H9 (cell line): ENCODE data around the gene ME3. TPM values are rescaled to one million over a fixed set of nuclear protein-coding genes. Genes with fewer than 3 reads are reported as not detected.

Experiments
- DNase-seq: peaks from one replicate; pipeline ENCODE4 v3.0.0-alpha.2; 2017
- H2AFZ ChIP-seq: one replicate; pipeline ENCODE4 v1.6.1; 2013; ENCODE audit warnings: mild to moderate bottlenecking, low read length, control low read depth, moderate library complexity
- H2AK5ac ChIP-seq: 2 replicates; pipeline ENCODE4 v1.6.1; 2013; ENCODE audit warnings: low read length, control low read depth, mixed read lengths; ENCODE audit not compliant: insufficient read length
- H2BK120ac ChIP-seq: one replicate; pipeline ENCODE4 v1.6.1; 2013; ENCODE audit warnings: low read depth, mild to moderate bottlenecking, low read length, control low read depth, inconsistent platforms; ENCODE audit not compliant: poor library complexity, severe bottlenecking
- H2BK12ac ChIP-seq: 2 replicates; pipeline ENCODE4 v1.6.1; 2013; ENCODE audit warnings: low read length, control low read depth, mixed read lengths, low read depth; ENCODE audit not compliant: insufficient read length
- H2BK15ac ChIP-seq: 2 replicates; pipeline ENCODE4 v1.6.1; 2013; ENCODE audit warnings: low read depth, low read length, control low read depth
- H2BK20ac ChIP-seq: one replicate; pipeline ENCODE4 v1.6.1; 2013; ENCODE audit warnings: low read depth, mild to moderate bottlenecking, low read length, control low read depth, inconsistent platforms; ENCODE audit not compliant: poor library complexity, severe bottlenecking
- H2BK5ac ChIP-seq: 2 replicates; pipeline ENCODE4 v1.6.1; 2013; ENCODE audit warnings: low read length, control low read depth, mixed read lengths; ENCODE audit not compliant: insufficient read length
- H3K14ac ChIP-seq: 2 replicates; pipeline ENCODE4 v1.6.1; 2013; ENCODE audit warnings: low read length, control low read depth; ENCODE audit not compliant: insufficient read depth
- H3K18ac ChIP-seq: 2 replicates; pipeline ENCODE4 v1.6.1; 2013; ENCODE audit warnings: low read depth, mild to moderate bottlenecking, mixed read lengths, low read length, control low read depth; ENCODE audit not compliant: insufficient read length
- H3K23ac ChIP-seq: 2 replicates; pipeline ENCODE4 v1.6.1; 2013; ENCODE audit warnings: low read length, control low read depth, mixed read lengths, low read depth; ENCODE audit not compliant: insufficient read length
- H3K23me2 ChIP-seq: 2 replicates; pipeline ENCODE4 v1.6.1; 2013; ENCODE audit warnings: low read depth, mild to moderate bottlenecking, mixed read lengths, low read length, control low read depth; ENCODE audit not compliant: insufficient read length, poor library complexity, severe bottlenecking
- H3K27ac ChIP-seq: 2 replicates; pipeline ENCODE4 v1.5.1; 2013; ENCODE audit warnings: low read length, control low read depth, mixed read lengths, low read depth; ENCODE audit not compliant: insufficient read length
- H3K27me3 ChIP-seq: 2 replicates; pipeline ENCODE4 v1.6.1; 2013; ENCODE audit warnings: low read length, control low read depth, inconsistent platforms; ENCODE audit not compliant: insufficient read depth
- H3K4ac ChIP-seq: 2 replicates; pipeline ENCODE4 v1.6.1; 2013; ENCODE audit warnings: low read depth, mild to moderate bottlenecking, control low read depth, inconsistent platforms, low read length, moderate library complexity
- H3K4me1 ChIP-seq: 2 replicates; pipeline ENCODE4 v1.6.1; 2013; ENCODE audit warnings: low read length, control low read depth, inconsistent platforms; ENCODE audit not compliant: insufficient read depth
- H3K4me2 ChIP-seq: 2 replicates; pipeline ENCODE4 v1.6.1; 2013; ENCODE audit warnings: low read length, control low read depth, mixed read lengths; ENCODE audit not compliant: insufficient read length, insufficient read depth
- H3K56ac ChIP-seq: 2 replicates; pipeline ENCODE4 v1.6.1; 2013; ENCODE audit warnings: low read depth, mild to moderate bottlenecking, mixed read lengths, low read length, control low read depth; ENCODE audit not compliant: insufficient read length
- H3K79me1 ChIP-seq: 2 replicates; pipeline ENCODE4 v1.6.1; 2013; ENCODE audit warnings: low read depth, mild to moderate bottlenecking, moderate library complexity, low read length, control low read depth, inconsistent platforms; ENCODE audit not compliant: insufficient read depth, poor library complexity, severe bottlenecking
- H3K79me2 ChIP-seq: 2 replicates; pipeline ENCODE4 v1.6.1; 2013; ENCODE audit warnings: low read length, control low read depth, inconsistent platforms; ENCODE audit not compliant: insufficient read depth
- H3K9ac ChIP-seq: 2 replicates; pipeline ENCODE4 v1.6.1; 2013; ENCODE audit warnings: low read length, control low read depth, mixed read lengths; ENCODE audit not compliant: insufficient read length; ENCODE audit errors: extremely low read depth
- H3K9me3 ChIP-seq: one replicate; pipeline ENCODE4 v1.6.1; 2013; ENCODE audit warnings: low read depth, low read length, inconsistent platforms; ENCODE audit not compliant: control insufficient read depth
- H3T11ph ChIP-seq: one replicate; pipeline ENCODE4 v1.6.1; 2013; ENCODE audit warnings: mild to moderate bottlenecking, low read length, control low read depth, inconsistent platforms
- H4K20me1 ChIP-seq: one replicate; pipeline ENCODE4 v1.6.1; 2013; ENCODE audit not compliant: control insufficient read depth, insufficient read length, insufficient read depth
- H4K5ac ChIP-seq: 2 replicates; pipeline ENCODE4 v1.6.1; 2013; ENCODE audit warnings: low read depth, mild to moderate bottlenecking, mixed read lengths, low read length, control low read depth; ENCODE audit not compliant: insufficient read length
- H4K8ac ChIP-seq: replicated peaks from 2 replicates; pipeline ENCODE4 v1.6.1; 2013; ENCODE audit warnings: low read length, control low read depth, mixed read lengths, low read depth; ENCODE audit not compliant: insufficient read length
- H4K91ac ChIP-seq: 2 replicates; pipeline ENCODE4 v1.6.1; 2013; ENCODE audit warnings: low read depth, mild to moderate bottlenecking, moderate library complexity, mixed read lengths, low read length, control low read depth; ENCODE audit not compliant: insufficient read length
- H3K27ac Mint-ChIP-seq, 3 experiments: 2 replicates in 2 of 3; 3 replicates in 1 of 3; pipeline ENCODE4 v1.8.0; 2020 to 2021; ENCODE audit warnings: mixed read lengths in 3 of 3, mild to moderate bottlenecking in 1 of 3, moderate library complexity in 1 of 3
- H3K27me3 Mint-ChIP-seq: 2 replicates; pipeline ENCODE4 v1.8.0; 2021; ENCODE audit warnings: low read depth, mild to moderate bottlenecking, moderate library complexity, mixed read lengths
- H3K36me3 Mint-ChIP-seq, 3 experiments: 2 replicates in 2 of 3; 3 replicates in 1 of 3; pipeline ENCODE4 v1.8.0; 2020 to 2021; ENCODE audit warnings: low read depth in 3 of 3, mixed read lengths in 3 of 3; ENCODE audit not compliant: insufficient read depth in 1 of 3
- H3K4me1 Mint-ChIP-seq, 2 experiments: 2 replicates each; pipeline ENCODE4 v1.8.0; 2020; ENCODE audit warnings: mixed read lengths in 2 of 2
- H3K4me3 Mint-ChIP-seq, 2 experiments: 2 replicates in 1 of 2; 3 replicates in 1 of 2; pipeline ENCODE4 v1.8.0; 2020 to 2021; ENCODE audit warnings: mild to moderate bottlenecking in 2 of 2, mixed read lengths in 2 of 2, moderate library complexity in 1 of 2
- H3K9me3 Mint-ChIP-seq, 2 experiments: 2 replicates in 1 of 2; 3 replicates in 1 of 2; pipeline ENCODE4 v1.8.0; 2020; ENCODE audit warnings: mild to moderate bottlenecking in 2 of 2, mixed read lengths in 2 of 2, moderate library complexity in 1 of 2
- WGBS: extraction: QIAGEN DNeasy Blood & Tissue Kit; methylation state at CpG from one replicate; pipeline ENCODE4 v1.1.7; 2013; ENCODE audit warnings: missing lambda C conversion rate, low lambda C conversion rate, mixed read lengths; ENCODE audit not compliant: insufficient read length; ENCODE audit errors: extremely low coverage; 5-methylcytosine and 5-hydroxymethylcytosine counted together
- total RNA-seq: library from RNA; stranded (reverse); gene quantifications from 2 replicates; pipeline ENCODE4 v1.2.1, GENCODE V29; 2021
- TF ChIP-seq, protein P1 (sequence below): fragments of 200-600 bp; sonication (generic); conservative IDR thresholded peaks from 3 replicates; pipeline ENCODE4 v1.8.0; 2021; ENCODE audit warnings: antibody characterized with exemption, mild to moderate bottlenecking

ME3 gene
- total RNA-seq, 1 experiment from 2014 or later, result 2.8 TPM

DNA sequence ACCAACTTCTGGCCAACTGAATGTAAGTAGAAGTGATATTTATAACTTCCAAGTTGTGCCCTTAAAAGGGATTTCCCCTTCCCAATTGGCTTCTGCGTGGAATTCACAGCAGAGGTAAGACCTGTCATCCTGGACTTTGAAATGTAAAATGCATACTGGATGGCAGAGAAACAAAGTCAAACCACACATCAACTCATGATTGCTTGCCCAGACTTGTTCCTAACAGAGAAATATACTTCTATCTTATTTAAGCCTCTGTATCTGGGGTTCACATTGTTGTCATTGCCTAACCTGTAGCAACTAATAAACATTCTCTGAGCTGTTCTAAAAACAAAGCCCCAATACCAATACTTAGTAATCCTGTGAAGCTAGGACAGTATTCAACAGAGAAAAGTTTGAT is 6.2 kb downstream of the ME3 start:
- TF ChIP-seq, protein P1, sequence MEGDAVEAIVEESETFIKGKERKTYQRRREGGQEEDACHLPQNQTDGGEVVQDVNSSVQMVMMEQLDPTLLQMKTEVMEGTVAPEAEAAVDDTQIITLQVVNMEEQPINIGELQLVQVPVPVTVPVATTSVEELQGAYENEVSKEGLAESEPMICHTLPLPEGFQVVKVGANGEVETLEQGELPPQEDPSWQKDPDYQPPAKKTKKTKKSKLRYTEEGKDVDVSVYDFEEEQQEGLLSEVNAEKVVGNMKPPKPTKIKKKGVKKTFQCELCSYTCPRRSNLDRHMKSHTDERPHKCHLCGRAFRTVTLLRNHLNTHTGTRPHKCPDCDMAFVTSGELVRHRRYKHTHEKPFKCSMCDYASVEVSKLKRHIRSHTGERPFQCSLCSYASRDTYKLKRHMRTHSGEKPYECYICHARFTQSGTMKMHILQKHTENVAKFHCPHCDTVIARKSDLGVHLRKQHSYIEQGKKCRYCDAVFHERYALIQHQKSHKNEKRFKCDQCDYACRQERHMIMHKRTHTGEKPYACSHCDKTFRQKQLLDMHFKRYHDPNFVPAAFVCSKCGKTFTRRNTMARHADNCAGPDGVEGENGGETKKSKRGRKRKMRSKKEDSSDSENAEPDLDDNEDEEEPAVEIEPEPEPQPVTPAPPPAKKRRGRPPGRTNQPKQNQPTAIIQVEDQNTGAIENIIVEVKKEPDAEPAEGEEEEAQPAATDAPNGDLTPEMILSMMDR, result no peak
- Mint-ChIP-seq H3K27ac (no peak overlapping the region), H3K4me3 (no peak overlapping the region), H3K9me3 (no peaks in the 10 kb centered on the region), H3K27me3 (peaks cover 22% of the 10 kb centered on the region), H3K36me3 (no peaks in the 10 kb centered on the region), H3K4me1 (peaks cover 19 to 33% of the 10 kb centered on the region in 2 experiments)
- Histone ChIP-seq H3K79me1 (no peaks in the 10 kb centered on the region), H3K27ac (no peak overlapping the region), H3K4me2 (no peak overlapping the region), H3K9ac (no peak overlapping the region), H2BK12ac (no peak overlapping the region), H3K27me3 (no peaks in the 10 kb centered on the region; the same call in 1 of the 2 replicates), H2BK120ac (no peak overlapping the region), H2BK5ac (no peak overlapping the region), H3K4me1 (no peaks in the 10 kb centered on the region), H3K9me3 (no peaks in the 10 kb centered on the region), H3K23ac (no peak overlapping the region), H3K18ac (no peak overlapping the region), H3K56ac (no peak overlapping the region), H3K4ac (no peak overlapping the region), H4K91ac (no peak overlapping the region), H3K23me2 (no peaks in the 10 kb centered on the region), H3K79me2 (no peaks in the 10 kb centered on the region), H3T11ph (no peak overlapping the region), H3K14ac (no peak overlapping the region), H2BK15ac (no peak overlapping the region), H2BK20ac (no peak overlapping the region), H2AFZ (no peak overlapping the region), H4K5ac (no peak overlapping the region), H4K8ac (no peak overlapping the region), H2AK5ac (no peak overlapping the region), H4K20me1 (no peaks in the 10 kb centered on the region)
- no peak for DNase-seq
- WGBS, result no CpG with 5 or more reads among the region's 1 CpG
